Neural cell (in vitro differentiated cells): Measurements from ENCODE around the gene KRABD2.

Experiments used
- H2AFZ ChIP-seq: fragments of 200-600, 300-800 bp; sonication (generic), shearing (Covaris generic); 2 replicates; pipeline ENCODE4 v1.6.0; 2014; ENCODE audit warnings: low read depth, mild to moderate bottlenecking, antibody characterized with exemption, low read length, moderate library complexity
- H3F3A ChIP-seq: fragments of 200-600 bp; shearing (Covaris generic); 2 replicates; pipeline ENCODE4 v1.6.1; 2016; ENCODE audit warnings: mild to moderate bottlenecking, moderate library complexity, mixed read lengths, antibody characterized with exemption, low read length; ENCODE audit not compliant: insufficient read depth, poor library complexity, severe bottlenecking
- H3K27ac ChIP-seq: fragments of 200-600, 300-800 bp; sonication (generic), shearing (Covaris generic); 2 replicates; pipeline ENCODE4 v1.5.1; 2014; ENCODE audit warnings: mild to moderate bottlenecking, low read length, moderate library complexity
- H3K27me3 ChIP-seq: fragments of 300-800, 200-600 bp; sonication (generic), shearing (Covaris generic); 2 replicates; pipeline ENCODE4 v1.6.0; 2014; ENCODE audit warnings: mild to moderate bottlenecking, low read depth, low read length, moderate library complexity; ENCODE audit not compliant: insufficient read depth
- H3K36me3 ChIP-seq: fragments of 300-800, 200-600 bp; sonication (generic), shearing (Covaris generic); 2 replicates; pipeline ENCODE4 v1.5.1; 2014; ENCODE audit warnings: mild to moderate bottlenecking, antibody characterized with exemption, low read length, moderate library complexity; ENCODE audit not compliant: insufficient read depth
- H3K4me2 ChIP-seq: fragments of 300-800, 200-600 bp; sonication (generic), shearing (Covaris generic); 2 replicates; pipeline ENCODE4 v1.6.0; 2014; ENCODE audit warnings: mild to moderate bottlenecking, low read length
- H3K4me3 ChIP-seq: fragments of 300-800, 200-600 bp; sonication (generic), shearing (Covaris generic); 2 replicates; pipeline ENCODE4 v1.5.1; 2014; ENCODE audit warnings: mild to moderate bottlenecking, low read length, moderate library complexity
- H3K79me2 ChIP-seq: fragments of 200-600 bp; shearing (Covaris generic); replicated peaks from 2 replicates; pipeline ENCODE4 v1.6.0; 2014; ENCODE audit warnings: mild to moderate bottlenecking, low read length, moderate library complexity; ENCODE audit not compliant: insufficient read depth
- H3K9ac ChIP-seq: fragments of 300-800, 200-600 bp; sonication (generic), shearing (Covaris generic); 2 replicates; pipeline ENCODE4 v1.6.1; 2016; ENCODE audit warnings: mild to moderate bottlenecking, low read length, mixed read lengths
- H3K9me2 ChIP-seq: fragments of 200-600 bp; shearing (Covaris generic); 2 replicates; pipeline ENCODE4 v1.6.1; 2016; ENCODE audit warnings: mild to moderate bottlenecking, low read length, mixed read lengths; ENCODE audit not compliant: insufficient read depth
- H3K9me3 ChIP-seq: fragments of 200-600, 300-800 bp; sonication (generic), shearing (Covaris generic); 2 replicates; pipeline ENCODE4 v1.6.1; 2016; ENCODE audit warnings: mild to moderate bottlenecking, mixed run types, low read length, moderate library complexity, mixed read lengths
- H4K20me1 ChIP-seq: fragments of 200-600 bp; shearing (Covaris generic); 2 replicates; pipeline ENCODE4 v1.6.1; 2016; ENCODE audit warnings: mild to moderate bottlenecking, mixed run types; ENCODE audit not compliant: insufficient read depth
- EP300 ChIP-seq: fragments of 450-650 bp; conservative IDR thresholded peaks from 2 replicates; pipeline ENCODE4 v1.6.1; 2014; ENCODE audit warnings: antibody characterized with exemption, mild to moderate bottlenecking, moderate library complexity; ENCODE audit not compliant: poor library complexity, severe bottlenecking
- MXI1 ChIP-seq: fragments of 450-650 bp; conservative IDR thresholded peaks from 2 replicates; pipeline ENCODE4 v1.6.1; 2014; ENCODE audit warnings: antibody characterized with exemption, mild to moderate bottlenecking; ENCODE audit not compliant: poor library complexity, severe bottlenecking
- POLR2AphosphoS5 ChIP-seq: IDR thresholded peaks from 2 replicates; pipeline ENCODE4 v1.6.1; 2012
- RAD21 ChIP-seq: fragments of 450-650 bp; conservative IDR thresholded peaks from 2 replicates; pipeline ENCODE4 v1.6.1; 2014; ENCODE audit warnings: antibody characterized with exemption, mild to moderate bottlenecking, moderate library complexity
- SMC3 ChIP-seq: fragments of 450-650 bp; conservative IDR thresholded peaks from 2 replicates; pipeline ENCODE4 v1.6.1; 2014; ENCODE audit warnings: antibody characterized with exemption, mild to moderate bottlenecking, moderate library complexity; ENCODE audit not compliant: poor library complexity
- TF ChIP-seq, protein P1 (sequence below): fragments of 450-650 bp; IDR thresholded peaks from 2 replicates; pipeline ENCODE4 v1.5.1; 2014; ENCODE audit warnings: antibody characterized with exemption, mild to moderate bottlenecking, moderate library complexity; ENCODE audit not compliant: poor library complexity, severe bottlenecking
- TF ChIP-seq, protein P2 (sequence below): IDR thresholded peaks from 2 replicates; pipeline ENCODE4 v1.6.1; 2012; ENCODE audit warnings: borderline replicate concordance

The KRABD2 gene

DNA sequence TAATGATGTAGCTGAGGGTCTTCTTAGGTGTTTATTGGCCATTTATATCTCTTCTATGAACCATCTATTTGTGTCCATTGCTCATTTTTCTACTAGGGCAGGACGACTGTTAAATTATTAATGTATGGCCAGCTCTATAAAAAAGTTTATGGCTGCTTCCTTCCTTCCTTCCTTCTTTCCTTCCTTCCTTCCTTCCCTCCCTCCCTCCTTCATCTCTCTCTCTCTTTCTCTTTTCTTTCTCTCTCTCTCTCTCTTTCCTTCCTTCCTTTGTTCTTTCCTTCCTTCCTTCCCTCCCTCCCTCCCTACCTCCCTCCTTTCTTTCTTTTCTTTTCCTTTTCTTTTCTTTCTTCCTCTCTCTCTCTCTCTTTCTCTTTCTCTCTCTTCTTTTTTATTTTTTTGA is 42.0 kb upstream of the KRABD2 start:
- Histone ChIP-seq H3K9me3 (no peaks in the 10 kb centered on the region), H3K9me2 (no peaks in the 10 kb centered on the region), H3K79me2 (no peaks in the 10 kb centered on the region), H2AFZ (no peak overlapping the region), H3F3A (no peaks in the 10 kb centered on the region), H3K4me3 (no peak overlapping the region), H3K4me2 (no peak overlapping the region), H3K27me3 (no peaks in the 10 kb centered on the region), H4K20me1 (no peaks in the 10 kb centered on the region), H3K9ac (no peak overlapping the region), H3K27ac (no peak overlapping the region), H3K36me3 (no peaks in the 10 kb centered on the region)
- TF ChIP-seq SMC3 (no peak), EP300 (no peak), RAD21 (no peak), POLR2AphosphoS5 (no peak), MXI1 (no peak)
- TF ChIP-seq, protein P1, sequence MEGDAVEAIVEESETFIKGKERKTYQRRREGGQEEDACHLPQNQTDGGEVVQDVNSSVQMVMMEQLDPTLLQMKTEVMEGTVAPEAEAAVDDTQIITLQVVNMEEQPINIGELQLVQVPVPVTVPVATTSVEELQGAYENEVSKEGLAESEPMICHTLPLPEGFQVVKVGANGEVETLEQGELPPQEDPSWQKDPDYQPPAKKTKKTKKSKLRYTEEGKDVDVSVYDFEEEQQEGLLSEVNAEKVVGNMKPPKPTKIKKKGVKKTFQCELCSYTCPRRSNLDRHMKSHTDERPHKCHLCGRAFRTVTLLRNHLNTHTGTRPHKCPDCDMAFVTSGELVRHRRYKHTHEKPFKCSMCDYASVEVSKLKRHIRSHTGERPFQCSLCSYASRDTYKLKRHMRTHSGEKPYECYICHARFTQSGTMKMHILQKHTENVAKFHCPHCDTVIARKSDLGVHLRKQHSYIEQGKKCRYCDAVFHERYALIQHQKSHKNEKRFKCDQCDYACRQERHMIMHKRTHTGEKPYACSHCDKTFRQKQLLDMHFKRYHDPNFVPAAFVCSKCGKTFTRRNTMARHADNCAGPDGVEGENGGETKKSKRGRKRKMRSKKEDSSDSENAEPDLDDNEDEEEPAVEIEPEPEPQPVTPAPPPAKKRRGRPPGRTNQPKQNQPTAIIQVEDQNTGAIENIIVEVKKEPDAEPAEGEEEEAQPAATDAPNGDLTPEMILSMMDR: no peak

DNA sequence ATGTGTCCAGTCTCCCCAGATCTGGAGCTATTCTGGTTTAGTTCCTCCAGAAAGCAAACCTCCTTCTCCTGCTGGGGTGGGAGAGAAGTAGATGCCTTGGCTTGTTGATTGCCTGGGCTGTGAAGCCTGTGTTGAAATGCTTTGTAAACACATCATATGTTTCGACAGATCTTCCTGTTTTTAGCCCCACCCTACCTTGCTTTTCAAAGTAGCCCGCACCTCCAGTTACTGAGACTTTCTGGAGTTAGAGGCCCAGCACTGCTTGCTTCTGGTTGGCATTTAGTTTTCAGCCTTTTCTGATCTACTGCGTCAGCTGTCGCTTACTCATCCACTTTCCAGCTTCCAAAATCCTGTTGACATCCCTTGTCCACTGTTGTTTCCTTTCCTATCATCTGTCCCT is 41.3 kb upstream of the KRABD2 start:
- Histone ChIP-seq H3K27me3 (no peaks in the 10 kb centered on the region), H3K9me3 (no peaks in the 10 kb centered on the region), H3K36me3 (no peaks in the 10 kb centered on the region), H3K27ac (no peak overlapping the region), H3K79me2 (no peaks in the 10 kb centered on the region), H3K4me2 (no peak overlapping the region), H3K4me3 (no peak overlapping the region), H3F3A (no peaks in the 10 kb centered on the region), H3K9ac (no peak overlapping the region), H4K20me1 (no peaks in the 10 kb centered on the region), H3K9me2 (no peaks in the 10 kb centered on the region), H2AFZ (no peak overlapping the region)
- TF ChIP-seq, protein P2, sequence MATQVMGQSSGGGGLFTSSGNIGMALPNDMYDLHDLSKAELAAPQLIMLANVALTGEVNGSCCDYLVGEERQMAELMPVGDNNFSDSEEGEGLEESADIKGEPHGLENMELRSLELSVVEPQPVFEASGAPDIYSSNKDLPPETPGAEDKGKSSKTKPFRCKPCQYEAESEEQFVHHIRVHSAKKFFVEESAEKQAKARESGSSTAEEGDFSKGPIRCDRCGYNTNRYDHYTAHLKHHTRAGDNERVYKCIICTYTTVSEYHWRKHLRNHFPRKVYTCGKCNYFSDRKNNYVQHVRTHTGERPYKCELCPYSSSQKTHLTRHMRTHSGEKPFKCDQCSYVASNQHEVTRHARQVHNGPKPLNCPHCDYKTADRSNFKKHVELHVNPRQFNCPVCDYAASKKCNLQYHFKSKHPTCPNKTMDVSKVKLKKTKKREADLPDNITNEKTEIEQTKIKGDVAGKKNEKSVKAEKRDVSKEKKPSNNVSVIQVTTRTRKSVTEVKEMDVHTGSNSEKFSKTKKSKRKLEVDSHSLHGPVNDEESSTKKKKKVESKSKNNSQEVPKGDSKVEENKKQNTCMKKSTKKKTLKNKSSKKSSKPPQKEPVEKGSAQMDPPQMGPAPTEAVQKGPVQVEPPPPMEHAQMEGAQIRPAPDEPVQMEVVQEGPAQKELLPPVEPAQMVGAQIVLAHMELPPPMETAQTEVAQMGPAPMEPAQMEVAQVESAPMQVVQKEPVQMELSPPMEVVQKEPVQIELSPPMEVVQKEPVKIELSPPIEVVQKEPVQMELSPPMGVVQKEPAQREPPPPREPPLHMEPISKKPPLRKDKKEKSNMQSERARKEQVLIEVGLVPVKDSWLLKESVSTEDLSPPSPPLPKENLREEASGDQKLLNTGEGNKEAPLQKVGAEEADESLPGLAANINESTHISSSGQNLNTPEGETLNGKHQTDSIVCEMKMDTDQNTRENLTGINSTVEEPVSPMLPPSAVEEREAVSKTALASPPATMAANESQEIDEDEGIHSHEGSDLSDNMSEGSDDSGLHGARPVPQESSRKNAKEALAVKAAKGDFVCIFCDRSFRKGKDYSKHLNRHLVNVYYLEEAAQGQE: no peak
- no peak for TF ChIP-seq POLR2AphosphoS5

DNA sequence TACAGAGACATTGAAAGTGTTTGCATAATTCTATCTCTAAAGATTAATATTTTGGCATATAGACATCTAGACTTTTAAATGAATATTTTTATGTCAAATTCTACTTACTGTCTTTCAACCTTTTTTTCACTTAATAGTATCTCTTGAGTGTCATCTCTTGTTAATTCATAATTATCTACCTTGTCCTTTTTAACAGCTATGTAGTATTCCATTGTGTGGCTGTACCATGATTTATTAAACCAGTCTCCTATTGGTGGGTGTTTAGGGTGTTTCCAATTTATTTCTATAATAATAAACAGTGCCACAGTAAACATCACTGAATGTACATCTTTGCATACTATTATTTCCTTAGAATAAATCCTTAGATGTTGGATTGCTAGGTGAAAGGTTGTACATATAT is 37.4 kb upstream of the KRABD2 start:
- H3K9me3 ChIP-seq: no peaks in the 10 kb centered on the region
- no peak overlapping the region for H3K4me2 ChIP-seq
- no peak overlapping the region for H3K27ac ChIP-seq
- no peak overlapping the region for H2AFZ ChIP-seq
- no peaks in the 10 kb centered on the region for H3K9me2 ChIP-seq
- no peak overlapping the region for H3K4me3 ChIP-seq
- no peaks in the 10 kb centered on the region for H3K27me3 ChIP-seq
- H4K20me1 ChIP-seq: no peaks in the 10 kb centered on the region
- H3K9ac ChIP-seq: no peak overlapping the region
- no peaks in the 10 kb centered on the region for H3F3A ChIP-seq
- H3K79me2 ChIP-seq: no peaks in the 10 kb centered on the region
- TF ChIP-seq, protein P2: no peak
- TF ChIP-seq RAD21 (no peak), MXI1 (no peak), SMC3 (no peak)
- no peaks in the 10 kb centered on the region for H3K36me3 ChIP-seq
